ENCODE data around the gene SLC25A25. TPM values are rescaled to one million over a fixed set of nuclear protein-coding genes. Genes with fewer than 3 reads are reported as not detected.

SLC25A25 gene
- total RNA-seq, 6 experiments from 2014 or later, result 21.2 to 81.5 (median 53.3) TPM

DNA sequence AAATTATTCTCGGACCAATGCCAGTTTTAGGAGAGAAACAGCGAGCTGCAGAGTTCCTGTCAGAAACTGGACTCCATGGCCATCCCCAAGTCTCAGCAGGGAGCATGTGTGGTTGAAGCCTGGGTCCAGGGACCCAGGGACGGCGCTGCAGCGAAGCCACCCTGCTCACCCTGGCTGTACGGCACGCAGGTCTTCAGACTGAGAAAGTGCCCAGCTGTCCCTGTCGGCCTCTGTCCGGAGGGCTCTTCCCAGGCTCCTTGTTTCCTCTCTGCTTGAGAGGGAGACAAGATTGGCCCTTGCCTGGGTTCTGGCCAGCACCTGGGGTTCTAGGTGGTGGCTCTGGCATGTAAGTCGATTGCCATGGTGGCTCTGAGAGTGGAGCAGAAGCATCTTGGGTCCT, 32.5 kb downstream of the SLC25A25 start:
- Histone ChIP-seq H3K9me3 (no peaks in the 10 kb centered on the region), H3K4me3 (peak overlapping the region; percentile 61 to 74 (median 73)), H3K27me3 (no peaks in the 10 kb centered on the region), H3K36me3 (peaks cover 0 to 26% (median 13%) of the 10 kb centered on the region in 4 donors), H3K4me1 (peaks cover 0 to 63% (median 31%) of the 10 kb centered on the region in 4 donors), H3K27ac (peak overlapping the region; percentile 89 to 99 (median 94))
- no peak for ATAC-seq
- intact Hi-C loops (cut with DNase I), result loop anchor here in 1 of 2 donors (10.0 kb wide), 1 partner anchor 116 kb away; the partner anchor contains the start of gene EEIG1
- 14% methylated on average over 2 of the region's 10 CpGs for WGBS (ENCODE audit: insufficient coverage, low coverage, low lambda C conversion rate, missing lambda C conversion rate)
- TF ChIP-seq, protein P1, sequence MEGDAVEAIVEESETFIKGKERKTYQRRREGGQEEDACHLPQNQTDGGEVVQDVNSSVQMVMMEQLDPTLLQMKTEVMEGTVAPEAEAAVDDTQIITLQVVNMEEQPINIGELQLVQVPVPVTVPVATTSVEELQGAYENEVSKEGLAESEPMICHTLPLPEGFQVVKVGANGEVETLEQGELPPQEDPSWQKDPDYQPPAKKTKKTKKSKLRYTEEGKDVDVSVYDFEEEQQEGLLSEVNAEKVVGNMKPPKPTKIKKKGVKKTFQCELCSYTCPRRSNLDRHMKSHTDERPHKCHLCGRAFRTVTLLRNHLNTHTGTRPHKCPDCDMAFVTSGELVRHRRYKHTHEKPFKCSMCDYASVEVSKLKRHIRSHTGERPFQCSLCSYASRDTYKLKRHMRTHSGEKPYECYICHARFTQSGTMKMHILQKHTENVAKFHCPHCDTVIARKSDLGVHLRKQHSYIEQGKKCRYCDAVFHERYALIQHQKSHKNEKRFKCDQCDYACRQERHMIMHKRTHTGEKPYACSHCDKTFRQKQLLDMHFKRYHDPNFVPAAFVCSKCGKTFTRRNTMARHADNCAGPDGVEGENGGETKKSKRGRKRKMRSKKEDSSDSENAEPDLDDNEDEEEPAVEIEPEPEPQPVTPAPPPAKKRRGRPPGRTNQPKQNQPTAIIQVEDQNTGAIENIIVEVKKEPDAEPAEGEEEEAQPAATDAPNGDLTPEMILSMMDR (IDR thresholded peaks at IDR 0.05), result no peak
- TF ChIP-seq POLR2A (IDR thresholded peaks at IDR 0.05), result no peak
- peak in 1 of 3 donors; percentile 30 for DNase-seq

DNA sequence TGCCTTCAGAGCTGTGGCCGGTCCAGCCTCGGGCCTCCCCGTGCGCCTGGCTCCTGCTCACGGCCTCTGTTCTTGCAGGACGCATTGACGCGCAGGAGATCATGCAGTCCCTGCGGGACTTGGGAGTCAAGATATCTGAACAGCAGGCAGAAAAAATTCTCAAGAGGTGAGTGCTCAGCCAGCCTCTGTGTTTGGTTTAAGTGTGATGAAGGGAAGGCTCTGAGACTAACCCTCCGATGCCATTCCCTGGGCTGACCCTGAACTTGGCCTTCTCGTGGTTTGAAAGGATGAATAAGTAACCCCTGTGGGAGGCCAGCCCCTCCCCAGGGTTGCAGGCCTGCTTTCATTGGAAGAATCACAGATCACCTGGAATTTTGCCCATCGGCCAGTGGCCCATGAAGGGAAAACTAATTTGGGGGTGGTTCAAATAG, 33.2 kb downstream of the SLC25A25 start:
- Histone ChIP-seq H3K4me1 (peaks cover 0 to 66% (median 34%) of the 10 kb centered on the region in 4 donors), H3K27me3 (no peaks in the 10 kb centered on the region), H3K27ac (peak overlapping the region; percentile 89 to 99 (median 94)), H3K36me3 (peaks cover 2 to 33% (median 19%) of the 10 kb centered on the region in 4 donors), H3K9me3 (no peaks in the 10 kb centered on the region), H3K4me3 (peak overlapping the region; percentile 61 to 74 (median 73))
- DNase-seq, result peak; percentile 54 to 89 (median 80)
- TF ChIP-seq POLR2A (IDR thresholded peaks at IDR 0.05), result peak; percentile 73
- TF ChIP-seq, protein P1 (IDR thresholded peaks at IDR 0.05), result no peak
- ATAC-seq, result peak in 3 of 4 donors; percentile 0 to 21 (median 2)
- 20% methylated on average over 7 of the region's 12 CpGs for WGBS (ENCODE audit: insufficient coverage, low coverage, low lambda C conversion rate, missing lambda C conversion rate)
- intact Hi-C loops (cut with DNase I), result loop anchor here in 1 of 2 donors (10.0 kb wide), 1 partner anchor 116 kb away; the partner anchor contains the start of gene EEIG1

DNA sequence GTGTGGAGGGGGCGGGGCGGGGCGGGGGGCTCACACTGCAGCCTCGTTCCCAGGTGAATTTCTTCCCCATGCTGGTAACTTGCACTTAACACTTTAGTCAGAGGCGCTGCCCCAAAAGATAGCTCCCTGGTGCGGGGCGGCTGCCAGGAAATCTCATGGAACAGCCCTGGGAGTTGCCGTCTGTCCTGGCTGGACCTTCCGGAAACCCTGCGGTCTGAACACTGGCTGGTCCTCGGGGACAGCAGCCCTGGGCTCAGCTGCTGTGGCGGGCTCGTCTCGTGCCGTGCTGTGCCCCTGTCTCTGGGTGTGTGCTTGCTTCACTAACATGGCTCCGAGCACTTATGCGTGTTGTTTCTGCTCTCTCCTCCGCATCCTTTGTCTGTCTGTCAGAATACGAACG, 33.7 kb downstream of the SLC25A25 start:
- Histone ChIP-seq H3K4me3 (peak overlapping the region; percentile 31 to 73 (median 61)), H3K9me3 (no peaks in the 10 kb centered on the region), H3K4me1 (peaks cover 0 to 70% (median 34%) of the 10 kb centered on the region in 4 donors), H3K36me3 (peaks cover 7 to 37% (median 24%) of the 10 kb centered on the region in 4 donors), H3K27ac (peak overlapping the region; percentile 89 to 99 (median 94)), H3K27me3 (no peaks in the 10 kb centered on the region)
- peak; percentile 0 to 5 (median 4) for ATAC-seq
- intact Hi-C loops (cut with DNase I), result loop anchor here in 1 of 2 donors (10.0 kb wide), 1 partner anchor 117 kb away; the partner anchor contains the start of gene EEIG1
- peak; percentile 77 to 86 (median 82) for DNase-seq
- TF ChIP-seq, protein P1 (IDR thresholded peaks at IDR 0.05), result no peak
- no peak for TF ChIP-seq POLR2A (IDR thresholded peaks at IDR 0.05)
- WGBS (ENCODE audit: insufficient coverage, low coverage, low lambda C conversion rate, missing lambda C conversion rate), result 10% methylated on average over 2 of the region's 20 CpGs

DNA sequence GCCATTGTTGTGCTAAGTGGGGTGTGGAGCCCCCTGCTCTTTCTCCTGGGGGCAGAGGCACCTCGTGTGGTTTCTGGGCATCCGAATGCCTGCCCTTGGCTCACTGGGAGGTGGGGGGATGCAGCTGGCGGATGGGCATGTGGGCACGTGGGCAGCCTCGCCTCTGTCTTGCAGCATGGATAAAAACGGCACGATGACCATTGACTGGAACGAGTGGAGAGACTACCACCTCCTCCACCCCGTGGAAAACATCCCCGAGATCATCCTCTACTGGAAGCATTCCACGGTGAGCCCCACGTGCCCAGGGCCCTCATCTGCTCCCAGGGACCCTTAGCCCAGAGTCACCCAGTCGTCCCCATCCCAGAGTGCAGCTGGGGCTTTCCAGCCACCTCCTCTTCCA, 34.2 kb downstream of the SLC25A25 start:
- Histone ChIP-seq H3K4me3 (peak overlapping the region in 2 of 3 donors; percentile 31 to 73), H3K4me1 (peaks cover 0 to 71% (median 32%) of the 10 kb centered on the region in 4 donors), H3K9me3 (no peaks in the 10 kb centered on the region), H3K27ac (peak overlapping the region; percentile 89 to 99 (median 94)), H3K36me3 (peaks cover 12 to 42% (median 28%) of the 10 kb centered on the region in 4 donors), H3K27me3 (no peaks in the 10 kb centered on the region)
- TF ChIP-seq, protein P1 (IDR thresholded peaks at IDR 0.05), result no peak
- TF ChIP-seq POLR2A (IDR thresholded peaks at IDR 0.05), result no peak
- ATAC-seq (peak in 1 of 4 donors; percentile 1), DNase-seq (peak in 2 of 3 donors; percentile 71 to 75)
- 40% methylated on average over 1 of the region's 13 CpGs for WGBS (ENCODE audit: insufficient coverage, low coverage, low lambda C conversion rate, missing lambda C conversion rate)
- intact Hi-C loops (cut with DNase I), result loop anchor here in 1 of 2 donors (10.0 kb wide), 1 partner anchor 117 kb away; the partner anchor contains the start of gene EEIG1

Data from right lobe of liver (tissue), 6 donors.